Adrenal gland (tissue), 5 donors: ENCODE measurements around the gene AMOTL2.

Source experiments
- POLR2A ChIP-seq, 2 donors: fragments of 450-650 bp; IDR thresholded peaks; one replicate each; pipeline ENCODE4 v1.6.1; 2017; ENCODE audit warnings: antibody characterized with exemption in 2 of 2, mild to moderate bottlenecking in 2 of 2, moderate library complexity in 1 of 2
- TF ChIP-seq, protein P1 (sequence below), 6 experiments: fragments of 450-650 bp in 4 of 6; fragments of 200-600 bp in 2 of 6; sonication (generic) in 1 of 6; IDR thresholded peaks; 1 replicate in 5 of 6; 2 replicates in 1 of 6; pipeline versions ENCODE4 v1.5.1 to v1.8.0; 2016 to 2021; ENCODE audit warnings: antibody characterized with exemption in 6 of 6, mild to moderate bottlenecking in 2 of 6, moderate library complexity in 1 of 6
- donor health status: DM: no; HTN: no; CAD: no.

DNA sequence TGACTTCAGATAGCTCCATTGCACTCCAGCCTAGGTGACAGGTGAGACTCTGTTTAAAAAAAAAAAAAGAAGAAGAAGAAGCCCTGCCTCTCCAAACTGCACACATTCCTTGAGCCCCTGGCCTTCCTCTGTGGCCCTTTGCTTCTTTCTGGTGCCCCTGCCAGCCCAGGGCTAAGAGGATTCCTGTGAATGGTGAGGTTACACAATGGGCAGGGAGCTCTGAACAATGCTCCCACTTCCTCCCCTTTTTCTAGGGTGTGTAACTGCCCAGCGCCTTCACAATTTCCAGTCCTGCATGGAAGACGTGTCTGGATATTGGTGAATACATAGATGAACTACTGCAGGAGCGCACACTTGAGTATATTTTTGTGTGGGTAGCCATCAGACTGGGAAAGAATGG lies 3.6 kb upstream of the AMOTL2 start:
- TF ChIP-seq, protein P1, sequence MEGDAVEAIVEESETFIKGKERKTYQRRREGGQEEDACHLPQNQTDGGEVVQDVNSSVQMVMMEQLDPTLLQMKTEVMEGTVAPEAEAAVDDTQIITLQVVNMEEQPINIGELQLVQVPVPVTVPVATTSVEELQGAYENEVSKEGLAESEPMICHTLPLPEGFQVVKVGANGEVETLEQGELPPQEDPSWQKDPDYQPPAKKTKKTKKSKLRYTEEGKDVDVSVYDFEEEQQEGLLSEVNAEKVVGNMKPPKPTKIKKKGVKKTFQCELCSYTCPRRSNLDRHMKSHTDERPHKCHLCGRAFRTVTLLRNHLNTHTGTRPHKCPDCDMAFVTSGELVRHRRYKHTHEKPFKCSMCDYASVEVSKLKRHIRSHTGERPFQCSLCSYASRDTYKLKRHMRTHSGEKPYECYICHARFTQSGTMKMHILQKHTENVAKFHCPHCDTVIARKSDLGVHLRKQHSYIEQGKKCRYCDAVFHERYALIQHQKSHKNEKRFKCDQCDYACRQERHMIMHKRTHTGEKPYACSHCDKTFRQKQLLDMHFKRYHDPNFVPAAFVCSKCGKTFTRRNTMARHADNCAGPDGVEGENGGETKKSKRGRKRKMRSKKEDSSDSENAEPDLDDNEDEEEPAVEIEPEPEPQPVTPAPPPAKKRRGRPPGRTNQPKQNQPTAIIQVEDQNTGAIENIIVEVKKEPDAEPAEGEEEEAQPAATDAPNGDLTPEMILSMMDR (IDR thresholded peaks at IDR 0.05), result no peak
- TF ChIP-seq POLR2A (IDR thresholded peaks at IDR 0.05), result no peak
